ENCODE results near the gene RALGAPA2.

DNA sequence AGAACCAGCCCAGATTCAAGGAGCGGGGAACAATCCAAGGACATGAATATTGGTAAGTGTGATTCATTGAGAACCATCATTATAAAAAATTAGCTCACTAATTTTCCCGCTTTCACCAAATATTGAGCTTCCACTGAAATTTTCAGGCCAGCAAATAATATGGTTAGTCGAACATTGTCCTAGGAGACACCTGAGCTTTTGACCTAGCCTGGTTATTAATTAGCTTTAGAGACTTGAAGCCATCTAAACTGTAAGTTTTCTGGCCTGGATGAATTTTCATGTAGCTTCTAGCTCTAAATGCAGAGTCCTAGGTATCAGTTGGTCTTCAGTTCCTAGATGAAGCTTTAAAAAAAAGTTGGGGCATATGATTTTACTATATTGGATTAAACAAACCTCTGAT is 17.1 kb upstream of the RALGAPA2 start:
- TF ChIP-seq, protein P1, sequence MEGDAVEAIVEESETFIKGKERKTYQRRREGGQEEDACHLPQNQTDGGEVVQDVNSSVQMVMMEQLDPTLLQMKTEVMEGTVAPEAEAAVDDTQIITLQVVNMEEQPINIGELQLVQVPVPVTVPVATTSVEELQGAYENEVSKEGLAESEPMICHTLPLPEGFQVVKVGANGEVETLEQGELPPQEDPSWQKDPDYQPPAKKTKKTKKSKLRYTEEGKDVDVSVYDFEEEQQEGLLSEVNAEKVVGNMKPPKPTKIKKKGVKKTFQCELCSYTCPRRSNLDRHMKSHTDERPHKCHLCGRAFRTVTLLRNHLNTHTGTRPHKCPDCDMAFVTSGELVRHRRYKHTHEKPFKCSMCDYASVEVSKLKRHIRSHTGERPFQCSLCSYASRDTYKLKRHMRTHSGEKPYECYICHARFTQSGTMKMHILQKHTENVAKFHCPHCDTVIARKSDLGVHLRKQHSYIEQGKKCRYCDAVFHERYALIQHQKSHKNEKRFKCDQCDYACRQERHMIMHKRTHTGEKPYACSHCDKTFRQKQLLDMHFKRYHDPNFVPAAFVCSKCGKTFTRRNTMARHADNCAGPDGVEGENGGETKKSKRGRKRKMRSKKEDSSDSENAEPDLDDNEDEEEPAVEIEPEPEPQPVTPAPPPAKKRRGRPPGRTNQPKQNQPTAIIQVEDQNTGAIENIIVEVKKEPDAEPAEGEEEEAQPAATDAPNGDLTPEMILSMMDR (conservative IDR thresholded peaks at IDR 0.05; ENCODE audit: low read depth, low read length): no peak
- no peak for TF ChIP-seq EZH2phosphoT487 (IDR thresholded peaks at IDR 0.05; ENCODE audit: borderline replicate concordance, low read length)
